HepG2 (cell line): ENCODE data around the gene ADAM19. TPM values are rescaled to one million over a fixed set of nuclear protein-coding genes. Genes with fewer than 3 reads are reported as not detected.

ENCODE experiments used
- ATAC-seq: fragments of 200-7000 bp; cut with Tn5 transposase; 3 replicates; pipeline ENCODE4 v1.9.1; 2020; ENCODE audit warnings: mild to moderate bottlenecking, moderate library complexity
- BruUV-seq: library from RNA; stranded (reverse); fragments of 400-500 nt; replicated peaks from 2 replicates; lab custom pipeline; 2021; lab: Mats Ljungman, UMichigan
- CTCF ChIA-PET: fragments of 300-600 bp; formaldehyde crosslinking; extraction: SDS; loops from one replicate; lab custom pipeline; 2021; ENCODE audit warnings: low total read pairs, inconsistent platforms, low intra/inter-chr PET ratio; lab: Yijun Ruan, JAX
- POLR2A ChIA-PET: fragments of 350-600 bp; sonication (Branson Sonifier 250); formaldehyde crosslinking; loops from one replicate; lab custom pipeline; 2020; ENCODE audit warnings: antibody characterized with exemption, inconsistent platforms; lab: Yijun Ruan, JAX
- DNase-seq: peaks from one replicate; pipeline ENCODE4 v3.0.0-alpha.2; 2015; ENCODE audit warnings: low spot score
- FAIRE-seq: peaks from 3 replicates; lab custom pipeline; 2011; peaks lifted over from hg19 to GRCh38; lab: Jason Lieb, UNC
- H2AFZ ChIP-seq: one replicate; pipeline ENCODE4 v1.6.1; 2011; ENCODE audit warnings: low read length, inconsistent platforms
- H3K27ac ChIP-seq: fragments of 300-600 bp; 3 replicates; pipeline ENCODE4 v1.8.0; 2011; ENCODE audit warnings: mixed run types, mild to moderate bottlenecking, mixed read lengths, low read length, inconsistent platforms; ENCODE audit not compliant: insufficient read depth; ENCODE audit errors: extremely low read length
- H3K27me3 ChIP-seq, 2 experiments: fragments of 200-600 bp in 1 of 2; 2 replicates in 1 of 2; 3 replicates in 1 of 2; pipeline versions ENCODE4 v1.6.0 to v1.8.0; 2011; ENCODE audit warnings: low read length in 2 of 2, mild to moderate bottlenecking in 2 of 2, moderate library complexity in 2 of 2, inconsistent platforms in 1 of 2; ENCODE audit not compliant: insufficient read depth in 2 of 2, control insufficient read depth in 1 of 2
- H3K36me3 ChIP-seq, 2 experiments: fragments of 200-600 bp in 1 of 2; replicated peaks in 1 of 2; 2 replicates in 1 of 2; 3 replicates in 1 of 2; pipeline versions ENCODE4 v1.5.1 to v1.8.0; 2011; ENCODE audit warnings: low read length in 2 of 2, inconsistent platforms in 1 of 2; ENCODE audit not compliant: insufficient read depth in 2 of 2, control insufficient read depth in 1 of 2
- H3K4me1 ChIP-seq: 2 replicates; pipeline ENCODE4 v1.5.1; 2012; ENCODE audit warnings: low read length, inconsistent platforms; ENCODE audit not compliant: insufficient read depth
- H3K4me2 ChIP-seq: 2 replicates; pipeline ENCODE4 v1.6.0; 2011; ENCODE audit warnings: low read depth, low read length, inconsistent platforms
- H3K4me3 ChIP-seq, 3 experiments: fragments of 200-600 bp in 1 of 3; sonication (generic), shearing (Covaris generic) in 1 of 3; replicated peaks in 1 of 3; 2 replicates each; pipeline ENCODE4 v1.5.1; 2011 to 2016; ENCODE audit warnings: low read length in 3 of 3, inconsistent platforms in 2 of 3, low read depth in 2 of 3, mild to moderate bottlenecking in 2 of 3, control low read depth in 1 of 3, mixed read lengths in 1 of 3; ENCODE audit not compliant: insufficient read depth in 1 of 3
- H3K79me2 ChIP-seq: one replicate; pipeline ENCODE4 v1.6.1; 2011; ENCODE audit warnings: low read length, inconsistent platforms; ENCODE audit not compliant: insufficient read depth
- H3K9ac ChIP-seq: 2 replicates; pipeline ENCODE4 v1.6.0; 2011; ENCODE audit warnings: mild to moderate bottlenecking, low read depth, low read length, inconsistent platforms; ENCODE audit not compliant: insufficient read depth
- H3K9me3 ChIP-seq: 2 replicates; pipeline ENCODE4 v1.5.1; 2012; ENCODE audit warnings: mild to moderate bottlenecking, low read length
- H4K20me1 ChIP-seq: 2 replicates; pipeline ENCODE4 v1.6.0; 2011; ENCODE audit warnings: inconsistent platforms, mild to moderate bottlenecking, low read length, moderate library complexity; ENCODE audit not compliant: insufficient read depth
- ELF3 ChIP-seq: IDR thresholded peaks from 2 replicates; pipeline ENCODE4 v1.6.1; 2016; ENCODE audit warnings: missing genetic modification reagents, missing compliant biosample characterization
- EZH2 ChIP-seq: conservative IDR thresholded peaks from 2 replicates; pipeline ENCODE4 v1.6.1; 2012; ENCODE audit warnings: mild to moderate bottlenecking, low read depth, low read length, moderate library complexity
- FOXK2 ChIP-seq: fragments of 450-650 bp; IDR thresholded peaks from 2 replicates; pipeline ENCODE4 v1.6.1; 2016
- HDAC1 ChIP-seq: sonication (generic); formaldehyde crosslinking; IDR thresholded peaks from 2 replicates; pipeline ENCODE4 v1.5.1; 2020; ENCODE audit warnings: mild to moderate bottlenecking, missing genetic modification reagents
- MBD4 ChIP-seq: IDR thresholded peaks from 2 replicates; pipeline ENCODE4 v1.6.1; 2012; ENCODE audit warnings: low read length, inconsistent platforms, borderline replicate concordance
- NFE2L2 ChIP-seq: fragments of 150-350 bp; IDR thresholded peaks from 2 replicates; pipeline ENCODE4 v1.6.1; 2014; ENCODE audit warnings: low read length
- PPARG ChIP-seq: conservative IDR thresholded peaks from 2 replicates; pipeline ENCODE4 v1.6.1; 2016; ENCODE audit warnings: missing biosample characterization, missing genetic modification reagents
- SKI ChIP-seq: fragments of 450-650 bp; IDR thresholded peaks from one replicate; pipeline ENCODE4 v1.6.1; 2018; ENCODE audit warnings: mild to moderate bottlenecking; ENCODE audit not compliant: partially characterized antibody
- TAF15 ChIP-seq: fragments of 200-400 bp; formaldehyde crosslinking; IDR thresholded peaks from one replicate; pipeline ENCODE4 v1.6.1; 2018; ENCODE audit warnings: mild to moderate bottlenecking, low read depth, low read length; ENCODE audit not compliant: poor library complexity, severe bottlenecking
- TOE1 ChIP-seq: sonication (generic); formaldehyde crosslinking; IDR thresholded peaks from 2 replicates; pipeline ENCODE4 v1.4.0; 2020; ENCODE audit warnings: mild to moderate bottlenecking, missing genetic modification reagents
- ZNF329 ChIP-seq: sonication (generic); formaldehyde crosslinking; IDR thresholded peaks from 2 replicates; pipeline ENCODE4 v1.9.0; 2021; ENCODE audit warnings: low read depth, mild to moderate bottlenecking, missing genetic modification reagents
- ZNF510 ChIP-seq: sonication (generic); formaldehyde crosslinking; IDR thresholded peaks from 2 replicates; pipeline ENCODE4 v1.4.0; 2020; ENCODE audit warnings: low read depth, mild to moderate bottlenecking, missing genetic modification reagents
- ZNF747 ChIP-seq: sonication (generic); formaldehyde crosslinking; IDR thresholded peaks from 2 replicates; pipeline ENCODE4 v1.8.1; 2023; ENCODE audit warnings: missing genetic modification reagents, mild to moderate bottlenecking, borderline replicate concordance
- ZNF788 ChIP-seq: sonication (generic); formaldehyde crosslinking; IDR thresholded peaks from 2 replicates; pipeline ENCODE4 v1.5.0; 2020; ENCODE audit warnings: mild to moderate bottlenecking, missing genetic modification reagents, borderline replicate concordance
- ZNF879 ChIP-seq: sonication (generic); formaldehyde crosslinking; IDR thresholded peaks from 2 replicates; pipeline ENCODE4 v1.8.1; 2023; ENCODE audit warnings: missing genetic modification reagents
- ZSCAN21 ChIP-seq: sonication (generic); formaldehyde crosslinking; IDR thresholded peaks from 2 replicates; pipeline ENCODE4 v1.8.0; 2022; ENCODE audit warnings: mild to moderate bottlenecking, missing genetic modification reagents, moderate library complexity, borderline replicate concordance
- WGBS: methylation state at CpG from one replicate; pipeline ENCODE4 v1.1.6; 2017; ENCODE audit warnings: low lambda C conversion rate; 5-methylcytosine and 5-hydroxymethylcytosine counted together
- in situ Hi-C: cut with HindIII; loops from 2 replicates; pipeline ENCODE4 v1.10.0; 2017; ENCODE audit warnings: low pct_unique_long_range_greater_than_20kb; ENCODE audit not compliant: extremely low pct_ligation_motif_present
- intact Hi-C: fragments of 100-400 bp; cut with micrococcal nuclease; formaldehyde crosslinking; loops from one replicate; pipeline ENCODE4 v1.10.0; 2022; ENCODE audit not compliant: unreplicated experiment
- polyA plus RNA-seq, 8 experiments: library from polyadenylated mRNA; depleted of rRNA in 3 of 8; stranded (reverse) in 7 of 8; unstranded in 1 of 8; fragments of >200 nt; fragmentation: Illumina TruSeq in 4 of 8; extraction: Trizol in 4 of 8; gene quantifications; 2 replicates each; pipeline versions ENCODE4 v1.2.1 to v1.2.3, GENCODE V29; 2011 to 2016; ENCODE audit warnings: low read depth in 4 of 8, missing spikeins in 1 of 8, mixed read lengths in 1 of 8; ENCODE audit not compliant: insufficient read depth in 1 of 8
- total RNA-seq, 5 experiments: library from RNA; depleted of rRNA; stranded (reverse); fragments of >200 nt; fragmentation: Illumina TruSeq; extraction: Trizol; gene quantifications; 2 replicates each; pipeline ENCODE4 v1.2.3, GENCODE V29; 2016; ENCODE audit warnings: low read depth in 1 of 5
- TF ChIP-seq, protein P1 (sequence below): sonication (generic); formaldehyde crosslinking; IDR thresholded peaks from 2 replicates; pipeline ENCODE4 v1.9.0; 2021; ENCODE audit warnings: missing genetic modification reagents, borderline replicate concordance
- TF ChIP-seq, protein P2 (sequence below): sonication (generic); formaldehyde crosslinking; IDR thresholded peaks from 2 replicates; pipeline ENCODE4 v1.4.0; 2020; ENCODE audit warnings: mild to moderate bottlenecking, missing genetic modification reagents

The ADAM19 gene
- total and polyA plus RNA-seq, 2 of the 13 experiments (the other 11 are each of a cell fraction or from before 2014, with no cell fraction given): 0.38 to 0.74 TPM

DNA sequence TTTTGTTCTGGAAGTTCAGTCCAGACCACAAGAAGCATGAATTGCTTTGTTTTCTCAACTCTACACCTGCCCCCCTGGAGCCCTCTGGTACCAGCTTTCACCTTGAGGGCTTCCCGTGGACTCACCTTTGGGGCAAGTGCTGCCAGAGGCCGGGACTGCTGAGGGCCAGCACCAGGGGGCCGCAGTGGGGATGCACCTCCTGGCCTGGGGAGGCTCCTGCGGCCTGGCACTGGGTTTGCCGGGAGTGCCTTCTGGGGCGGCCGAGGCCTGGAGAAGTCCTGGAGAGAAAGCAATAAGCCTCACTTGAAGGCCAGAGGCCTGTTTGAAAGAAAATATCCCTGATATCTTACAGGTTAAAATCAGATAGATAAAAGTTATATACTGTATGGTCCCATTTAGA is 93.9 kb downstream of the ADAM19 start:
- Histone ChIP-seq H3K9me3 (no peaks in the 10 kb centered on the region), H3K27ac (no peak overlapping the region), H3K79me2 (no peaks in the 10 kb centered on the region), H3K4me2 (no peak overlapping the region), H3K4me1 (peaks cover 73% of the 10 kb centered on the region), H2AFZ (no peak overlapping the region), H3K9ac (no peak overlapping the region), H3K27me3 (no peaks in the 10 kb centered on the region), H3K4me3 (no peak overlapping the region), H4K20me1 (no peaks in the 10 kb centered on the region), H3K36me3 (no peaks in the 10 kb centered on the region)
- in situ Hi-C loops: no loop called here
- WGBS: 76% methylated on average over 7 of the region's 7 CpGs
- CTCF ChIA-PET: no interaction called here
- POLR2A ChIA-PET: no interaction called here
- no peak for FAIRE-seq
- TF ChIP-seq, protein P1, sequence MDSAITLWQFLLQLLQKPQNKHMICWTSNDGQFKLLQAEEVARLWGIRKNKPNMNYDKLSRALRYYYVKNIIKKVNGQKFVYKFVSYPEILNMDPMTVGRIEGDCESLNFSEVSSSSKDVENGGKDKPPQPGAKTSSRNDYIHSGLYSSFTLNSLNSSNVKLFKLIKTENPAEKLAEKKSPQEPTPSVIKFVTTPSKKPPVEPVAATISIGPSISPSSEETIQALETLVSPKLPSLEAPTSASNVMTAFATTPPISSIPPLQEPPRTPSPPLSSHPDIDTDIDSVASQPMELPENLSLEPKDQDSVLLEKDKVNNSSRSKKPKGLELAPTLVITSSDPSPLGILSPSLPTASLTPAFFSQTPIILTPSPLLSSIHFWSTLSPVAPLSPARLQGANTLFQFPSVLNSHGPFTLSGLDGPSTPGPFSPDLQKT (CRISPR knock-in tag): no peak
- TF ChIP-seq TAF15 (no peak), PPARG (CRISPR knock-in tag) (no peak), ELF3 (CRISPR knock-in tag) (no peak), MBD4 (no peak)
- ATAC-seq: no peak
- no peak for DNase-seq
- intact Hi-C loops: no loop called here
- BruUV-seq: no TSS peak

DNA sequence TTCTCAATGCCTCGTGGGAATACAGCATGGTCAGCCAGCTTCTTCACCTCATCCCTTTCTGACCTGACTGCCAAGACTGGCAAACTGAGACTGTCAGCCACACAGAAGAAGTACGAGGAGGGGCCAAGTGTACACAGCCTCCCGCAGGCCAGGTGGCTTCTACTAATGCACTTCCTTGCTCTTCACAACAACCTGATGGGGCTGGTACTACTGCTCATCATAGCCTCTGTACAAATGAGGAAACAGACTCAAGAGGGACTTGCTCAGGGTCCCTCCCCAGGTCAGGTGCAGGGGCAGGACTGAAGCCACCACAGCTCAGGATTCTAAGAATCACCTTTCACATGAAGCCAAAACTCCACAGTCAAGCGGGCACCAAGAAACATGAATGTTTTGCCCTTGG is 94.3 kb downstream of the ADAM19 start:
- in situ Hi-C loops: no loop called here
- no peak for FAIRE-seq
- TF ChIP-seq TOE1 (CRISPR knock-in tag) (no peak), ZNF747 (CRISPR knock-in tag) (no peak), ZNF510 (CRISPR knock-in tag) (no peak), ZNF329 (CRISPR knock-in tag) (no peak), FOXK2 (no peak), EZH2 (no peak), HDAC1 (no peak), NFE2L2 (no peak), ZSCAN21 (CRISPR knock-in tag) (no peak), ZNF788 (no peak), SKI (no peak), ZNF879 (CRISPR knock-in tag) (no peak)
- TF ChIP-seq, protein P2, sequence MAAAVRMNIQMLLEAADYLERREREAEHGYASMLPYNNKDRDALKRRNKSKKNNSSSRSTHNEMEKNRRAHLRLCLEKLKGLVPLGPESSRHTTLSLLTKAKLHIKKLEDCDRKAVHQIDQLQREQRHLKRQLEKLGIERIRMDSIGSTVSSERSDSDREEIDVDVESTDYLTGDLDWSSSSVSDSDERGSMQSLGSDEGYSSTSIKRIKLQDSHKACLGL (CRISPR knock-in tag): no peak
- TF ChIP-seq, all 625 proteins: peak for 0
- BruUV-seq: no TSS peak
- Histone ChIP-seq H3K9ac (no peak overlapping the region), H3K4me2 (no peak overlapping the region), H3K27ac (no peak overlapping the region), H3K9me3 (no peaks in the 10 kb centered on the region), H3K36me3 (no peaks in the 10 kb centered on the region), H2AFZ (no peak overlapping the region), H3K27me3 (no peaks in the 10 kb centered on the region), H3K4me3 (no peak overlapping the region), H4K20me1 (no peaks in the 10 kb centered on the region), H3K4me1 (peaks cover 71% of the 10 kb centered on the region), H3K79me2 (no peaks in the 10 kb centered on the region)
- intact Hi-C loops: no loop called here
- ATAC-seq (no peak), DNase-seq (no peak)
- WGBS: 58% methylated on average over 4 of the region's 4 CpGs
- POLR2A ChIA-PET: no interaction called here
- CTCF ChIA-PET: no interaction called here
